CD4-positive, alpha-beta T cell (primary cell): ENCODE data around the gene ZFYVE19. TPM values are rescaled to one million over a fixed set of nuclear protein-coding genes. Genes with fewer than 3 reads are reported as not detected.

Experiments used
- ATAC-seq: fragments of 200-7000 bp; cut with Tn5 transposase; one replicate; pipeline ENCODE4 v1.10.0; 2022; ENCODE audit warnings: mild to moderate bottlenecking; ENCODE audit not compliant: poor library complexity
- CTCF ChIA-PET: fragments of 350-600 bp; sonication (Branson Sonifier 250); formaldehyde crosslinking; loops from one replicate; lab custom pipeline; 2021; ENCODE audit warnings: antibody characterized with exemption, inconsistent platforms; lab: Charles Lee
- POLR2A ChIA-PET: fragments of 350-600 bp; sonication (Branson Sonifier 250); formaldehyde crosslinking; loops from one replicate; lab custom pipeline; 2021; ENCODE audit warnings: antibody characterized with exemption, inconsistent platforms; lab: Charles Lee
- DNase-seq, 14 experiments: peaks; one replicate each; pipeline ENCODE4 v3.0.0-alpha.2; 2013 to 2020; ENCODE audit warnings: mixed read lengths in 2 of 14
- H3K27ac ChIP-seq, 2 donors: one replicate each; pipeline versions ENCODE4 v1.5.1 to v1.7.0; 2013; ENCODE audit warnings: low read length in 2 of 2, low read depth in 1 of 2, mild to moderate bottlenecking in 1 of 2
- H3K27me3 ChIP-seq, 2 experiments: 1 replicate in 1 of 2; 2 replicates in 1 of 2; pipeline versions ENCODE4 v1.6.1 to v1.7.0; 2013; ENCODE audit warnings: low read length in 2 of 2, control low read depth in 1 of 2, mild to moderate bottlenecking in 1 of 2, moderate library complexity in 1 of 2; ENCODE audit not compliant: insufficient read depth in 2 of 2, control insufficient read depth in 1 of 2
- H3K36me3 ChIP-seq: one replicate; pipeline ENCODE4 v1.6.1; 2013; ENCODE audit warnings: low read length, control low read depth; ENCODE audit not compliant: insufficient read depth
- H3K4me1 ChIP-seq: one replicate; pipeline ENCODE4 v1.6.1; 2013; ENCODE audit warnings: low read length, control low read depth; ENCODE audit not compliant: insufficient read depth
- H3K4me3 ChIP-seq: one replicate; pipeline ENCODE4 v1.5.1; 2013; ENCODE audit warnings: mild to moderate bottlenecking, low read length, moderate library complexity
- H3K9me3 ChIP-seq, 2 experiments: 1 replicate in 1 of 2; 2 replicates in 1 of 2; pipeline versions ENCODE4 v1.6.1 to v1.7.0; 2013; ENCODE audit warnings: low read length in 2 of 2, mild to moderate bottlenecking in 2 of 2, control low read depth in 1 of 2, moderate library complexity in 1 of 2; ENCODE audit not compliant: control insufficient read depth in 1 of 2, insufficient read depth in 1 of 2
- H3K27ac Mint-ChIP-seq: one replicate; pipeline ENCODE4 v1.8.0; 2020; ENCODE audit warnings: mixed read lengths
- H3K27me3 Mint-ChIP-seq: one replicate; pipeline ENCODE4 v1.8.0; 2021; ENCODE audit warnings: mixed read lengths
- H3K36me3 Mint-ChIP-seq: one replicate; pipeline ENCODE4 v1.8.0; 2021; ENCODE audit warnings: low read depth, mixed read lengths
- H3K4me1 Mint-ChIP-seq: one replicate; pipeline ENCODE4 v1.8.0; 2021; ENCODE audit warnings: low read depth, mixed read lengths
- H3K4me3 Mint-ChIP-seq: one replicate; pipeline ENCODE4 v1.8.0; 2020; ENCODE audit warnings: mild to moderate bottlenecking, mixed read lengths
- H3K9me3 Mint-ChIP-seq: one replicate; pipeline ENCODE4 v1.8.0; 2020; ENCODE audit warnings: mixed read lengths
- CTCF ChIP-seq: fragments of 200-600 bp; IDR thresholded peaks from one replicate; pipeline ENCODE4 v1.8.0; 2022; ENCODE audit warnings: antibody characterized with exemption, mild to moderate bottlenecking
- intact Hi-C, 2 experiments: fragments of 100-400 bp; cut with DNase I in 1 of 2; cut with micrococcal nuclease in 1 of 2; formaldehyde crosslinking; loops; one replicate each; pipeline versions ENCODE4 v1.15.1 to v1.9.0; 2023 to 2025; cut with DNase I, micrococcal nuclease
- total RNA-seq, 174 experiments: library from RNA in 2 of 174; stranded (reverse) in 2 of 174; gene quantifications; one replicate each; pipeline ENCODE4 v1.2.3 and lab custom pipeline; 2021 to 2026

ZFYVE19 gene
- total RNA-seq, 2 experiments from 2014 or later = 12.0 to 13.0 TPM

- POLR2A ChIA-PET = interaction anchor here (1.3 kb wide), 1 partner anchor 17 kb away, joined by 4 read pairs; the partner anchor contains the start of genes DNAJC17 and ZFYVE19
- no peak overlapping the region for H3K4me3 Mint-ChIP-seq
Observed at GRCh38 chr15:40789999-40790398, 16.9 kb upstream of the ZFYVE19 start.

GRCh38 chr15:40790718-40791117 is 16.2 kb upstream of the ZFYVE19 start:
- Histone ChIP-seq H3K27ac (no peak overlapping the region), H3K4me1 (peaks cover 25% of the 10 kb centered on the region), H3K4me3 (no peak overlapping the region), H3K36me3 (peaks cover 6% of the 10 kb centered on the region), H3K9me3 (no peaks in the 10 kb centered on the region), H3K27me3 (no peaks in the 10 kb centered on the region)
- Mint-ChIP-seq H3K4me1 (peaks cover 23% of the 10 kb centered on the region), H3K27ac (no peak overlapping the region), H3K9me3 (no peaks in the 10 kb centered on the region), H3K4me3 (no peak overlapping the region), H3K27me3 (no peaks in the 10 kb centered on the region), H3K36me3 (peaks cover 14% of the 10 kb centered on the region)
- ChIA-PET POLR2A (interaction anchor here (1.3 kb wide), 1 partner anchor 17 kb away, joined by 4 read pairs; the partner anchor contains the start of genes DNAJC17 and ZFYVE19), CTCF (interaction anchor here (1.0 kb wide), 1 partner anchor 111 kb away, joined by 3 read pairs; no protein-coding TSS in a partner anchor)
- intact Hi-C loops = no loop called here
- no peak for ATAC-seq
- no peak for TF ChIP-seq CTCF
- no peak for DNase-seq

More at GRCh38 chr15:40789999-40790398, 16.9 kb upstream of the ZFYVE19 start:
- no peak for TF ChIP-seq CTCF
- CTCF ChIA-PET = no interaction called here
- Mint-ChIP-seq H3K36me3 (peaks cover 14% of the 10 kb centered on the region), H3K4me1 (peaks cover 28% of the 10 kb centered on the region), H3K27me3 (no peaks in the 10 kb centered on the region), H3K27ac (no peak overlapping the region), H3K9me3 (no peaks in the 10 kb centered on the region)
- Histone ChIP-seq H3K36me3 (peaks cover 6% of the 10 kb centered on the region), H3K27me3 (no peaks in the 10 kb centered on the region), H3K4me1 (peaks cover 25% of the 10 kb centered on the region), H3K4me3 (no peak overlapping the region), H3K27ac (no peak overlapping the region), H3K9me3 (no peaks in the 10 kb centered on the region)
- ATAC-seq = no peak
- no peak for DNase-seq
- intact Hi-C loops = no loop called here

GRCh38 chr15:40792394-40792793 is 14.5 kb upstream of the ZFYVE19 start:
- Histone ChIP-seq H3K27me3 (no peaks in the 10 kb centered on the region), H3K27ac (no peak overlapping the region), H3K36me3 (peaks cover 13% of the 10 kb centered on the region), H3K4me1 (peaks cover 19% of the 10 kb centered on the region), H3K4me3 (no peak overlapping the region), H3K9me3 (no peaks in the 10 kb centered on the region)
- ATAC-seq (no peak), DNase-seq (no peak)
- no peak overlapping the region for H3K4me3 Mint-ChIP-seq
- TF ChIP-seq CTCF = no peak
- H3K36me3 Mint-ChIP-seq = peaks cover 14% of the 10 kb centered on the region
- no peak overlapping the region for H3K27ac Mint-ChIP-seq
- POLR2A ChIA-PET = no interaction called here
- no peaks in the 10 kb centered on the region for H3K9me3 Mint-ChIP-seq
- intact Hi-C loops = no loop called here
- CTCF ChIA-PET = interaction anchor here (1.9 kb wide), 1 partner anchor 10 kb away, joined by 5 read pairs; no protein-coding TSS in a partner anchor
- H3K27me3 Mint-ChIP-seq = no peaks in the 10 kb centered on the region
- H3K4me1 Mint-ChIP-seq = peaks cover 18% of the 10 kb centered on the region
